H9 (cell line): ENCODE data around the gene HS3ST3B1. TPM values are rescaled to one million over a fixed set of nuclear protein-coding genes. Genes with fewer than 3 reads are reported as not detected.

Source experiments
- DNase-seq: peaks from one replicate; pipeline ENCODE4 v3.0.0-alpha.2; 2017
- H2AFZ ChIP-seq: one replicate; pipeline ENCODE4 v1.6.1; 2013; ENCODE audit warnings: mild to moderate bottlenecking, low read length, control low read depth, moderate library complexity
- H2AK5ac ChIP-seq: 2 replicates; pipeline ENCODE4 v1.6.1; 2013; ENCODE audit warnings: low read length, control low read depth, mixed read lengths; ENCODE audit not compliant: insufficient read length
- H2BK120ac ChIP-seq: one replicate; pipeline ENCODE4 v1.6.1; 2013; ENCODE audit warnings: low read depth, mild to moderate bottlenecking, low read length, control low read depth, inconsistent platforms; ENCODE audit not compliant: poor library complexity, severe bottlenecking
- H2BK12ac ChIP-seq: 2 replicates; pipeline ENCODE4 v1.6.1; 2013; ENCODE audit warnings: low read length, control low read depth, mixed read lengths, low read depth; ENCODE audit not compliant: insufficient read length
- H2BK15ac ChIP-seq: 2 replicates; pipeline ENCODE4 v1.6.1; 2013; ENCODE audit warnings: low read depth, low read length, control low read depth
- H2BK20ac ChIP-seq: one replicate; pipeline ENCODE4 v1.6.1; 2013; ENCODE audit warnings: low read depth, mild to moderate bottlenecking, low read length, control low read depth, inconsistent platforms; ENCODE audit not compliant: poor library complexity, severe bottlenecking
- H2BK5ac ChIP-seq: 2 replicates; pipeline ENCODE4 v1.6.1; 2013; ENCODE audit warnings: low read length, control low read depth, mixed read lengths; ENCODE audit not compliant: insufficient read length
- H3K14ac ChIP-seq: 2 replicates; pipeline ENCODE4 v1.6.1; 2013; ENCODE audit warnings: low read length, control low read depth; ENCODE audit not compliant: insufficient read depth
- H3K18ac ChIP-seq: 2 replicates; pipeline ENCODE4 v1.6.1; 2013; ENCODE audit warnings: low read depth, mild to moderate bottlenecking, mixed read lengths, low read length, control low read depth; ENCODE audit not compliant: insufficient read length
- H3K23ac ChIP-seq: 2 replicates; pipeline ENCODE4 v1.6.1; 2013; ENCODE audit warnings: low read length, control low read depth, mixed read lengths, low read depth; ENCODE audit not compliant: insufficient read length
- H3K23me2 ChIP-seq: 2 replicates; pipeline ENCODE4 v1.6.1; 2013; ENCODE audit warnings: low read depth, mild to moderate bottlenecking, mixed read lengths, low read length, control low read depth; ENCODE audit not compliant: insufficient read length, poor library complexity, severe bottlenecking
- H3K27ac ChIP-seq: 2 replicates; pipeline ENCODE4 v1.5.1; 2013; ENCODE audit warnings: low read length, control low read depth, mixed read lengths, low read depth; ENCODE audit not compliant: insufficient read length
- H3K27me3 ChIP-seq: 2 replicates; pipeline ENCODE4 v1.6.1; 2013; ENCODE audit warnings: low read length, control low read depth, inconsistent platforms; ENCODE audit not compliant: insufficient read depth
- H3K4ac ChIP-seq: 2 replicates; pipeline ENCODE4 v1.6.1; 2013; ENCODE audit warnings: low read depth, mild to moderate bottlenecking, control low read depth, inconsistent platforms, low read length, moderate library complexity
- H3K4me1 ChIP-seq: 2 replicates; pipeline ENCODE4 v1.6.1; 2013; ENCODE audit warnings: low read length, control low read depth, inconsistent platforms; ENCODE audit not compliant: insufficient read depth
- H3K4me2 ChIP-seq: 2 replicates; pipeline ENCODE4 v1.6.1; 2013; ENCODE audit warnings: low read length, control low read depth, mixed read lengths; ENCODE audit not compliant: insufficient read length, insufficient read depth
- H3K56ac ChIP-seq: 2 replicates; pipeline ENCODE4 v1.6.1; 2013; ENCODE audit warnings: low read depth, mild to moderate bottlenecking, mixed read lengths, low read length, control low read depth; ENCODE audit not compliant: insufficient read length
- H3K79me1 ChIP-seq: 2 replicates; pipeline ENCODE4 v1.6.1; 2013; ENCODE audit warnings: low read depth, mild to moderate bottlenecking, moderate library complexity, low read length, control low read depth, inconsistent platforms; ENCODE audit not compliant: insufficient read depth, poor library complexity, severe bottlenecking
- H3K79me2 ChIP-seq: 2 replicates; pipeline ENCODE4 v1.6.1; 2013; ENCODE audit warnings: low read length, control low read depth, inconsistent platforms; ENCODE audit not compliant: insufficient read depth
- H3K9ac ChIP-seq: 2 replicates; pipeline ENCODE4 v1.6.1; 2013; ENCODE audit warnings: low read length, control low read depth, mixed read lengths; ENCODE audit not compliant: insufficient read length; ENCODE audit errors: extremely low read depth
- H3K9me3 ChIP-seq: one replicate; pipeline ENCODE4 v1.6.1; 2013; ENCODE audit warnings: low read depth, low read length, inconsistent platforms; ENCODE audit not compliant: control insufficient read depth
- H3T11ph ChIP-seq: one replicate; pipeline ENCODE4 v1.6.1; 2013; ENCODE audit warnings: mild to moderate bottlenecking, low read length, control low read depth, inconsistent platforms
- H4K20me1 ChIP-seq: one replicate; pipeline ENCODE4 v1.6.1; 2013; ENCODE audit not compliant: control insufficient read depth, insufficient read length, insufficient read depth
- H4K5ac ChIP-seq: 2 replicates; pipeline ENCODE4 v1.6.1; 2013; ENCODE audit warnings: low read depth, mild to moderate bottlenecking, mixed read lengths, low read length, control low read depth; ENCODE audit not compliant: insufficient read length
- H4K8ac ChIP-seq: replicated peaks from 2 replicates; pipeline ENCODE4 v1.6.1; 2013; ENCODE audit warnings: low read length, control low read depth, mixed read lengths, low read depth; ENCODE audit not compliant: insufficient read length
- H4K91ac ChIP-seq: 2 replicates; pipeline ENCODE4 v1.6.1; 2013; ENCODE audit warnings: low read depth, mild to moderate bottlenecking, moderate library complexity, mixed read lengths, low read length, control low read depth; ENCODE audit not compliant: insufficient read length
- H3K27ac Mint-ChIP-seq, 3 experiments: 2 replicates in 2 of 3; 3 replicates in 1 of 3; pipeline ENCODE4 v1.8.0; 2020 to 2021; ENCODE audit warnings: mixed read lengths in 3 of 3, mild to moderate bottlenecking in 1 of 3, moderate library complexity in 1 of 3
- H3K27me3 Mint-ChIP-seq: 2 replicates; pipeline ENCODE4 v1.8.0; 2021; ENCODE audit warnings: low read depth, mild to moderate bottlenecking, moderate library complexity, mixed read lengths
- H3K36me3 Mint-ChIP-seq, 3 experiments: 2 replicates in 2 of 3; 3 replicates in 1 of 3; pipeline ENCODE4 v1.8.0; 2020 to 2021; ENCODE audit warnings: low read depth in 3 of 3, mixed read lengths in 3 of 3; ENCODE audit not compliant: insufficient read depth in 1 of 3
- H3K4me1 Mint-ChIP-seq, 2 experiments: 2 replicates each; pipeline ENCODE4 v1.8.0; 2020; ENCODE audit warnings: mixed read lengths in 2 of 2
- H3K4me3 Mint-ChIP-seq, 2 experiments: 2 replicates in 1 of 2; 3 replicates in 1 of 2; pipeline ENCODE4 v1.8.0; 2020 to 2021; ENCODE audit warnings: mild to moderate bottlenecking in 2 of 2, mixed read lengths in 2 of 2, moderate library complexity in 1 of 2
- H3K9me3 Mint-ChIP-seq, 2 experiments: 2 replicates in 1 of 2; 3 replicates in 1 of 2; pipeline ENCODE4 v1.8.0; 2020; ENCODE audit warnings: mild to moderate bottlenecking in 2 of 2, mixed read lengths in 2 of 2, moderate library complexity in 1 of 2
- WGBS: extraction: QIAGEN DNeasy Blood & Tissue Kit; methylation state at CpG from one replicate; pipeline ENCODE4 v1.1.7; 2013; ENCODE audit warnings: missing lambda C conversion rate, low lambda C conversion rate, mixed read lengths; ENCODE audit not compliant: insufficient read length; ENCODE audit errors: extremely low coverage; 5-methylcytosine and 5-hydroxymethylcytosine counted together
- total RNA-seq: library from RNA; stranded (reverse); gene quantifications from 2 replicates; pipeline ENCODE4 v1.2.1, GENCODE V29; 2021
- TF ChIP-seq, protein P1 (sequence below): fragments of 200-600 bp; sonication (generic); conservative IDR thresholded peaks from 3 replicates; pipeline ENCODE4 v1.8.0; 2021; ENCODE audit warnings: antibody characterized with exemption, mild to moderate bottlenecking

The HS3ST3B1 gene
- total RNA-seq, 1 experiment from 2014 or later: 2.8 TPM

DNA sequence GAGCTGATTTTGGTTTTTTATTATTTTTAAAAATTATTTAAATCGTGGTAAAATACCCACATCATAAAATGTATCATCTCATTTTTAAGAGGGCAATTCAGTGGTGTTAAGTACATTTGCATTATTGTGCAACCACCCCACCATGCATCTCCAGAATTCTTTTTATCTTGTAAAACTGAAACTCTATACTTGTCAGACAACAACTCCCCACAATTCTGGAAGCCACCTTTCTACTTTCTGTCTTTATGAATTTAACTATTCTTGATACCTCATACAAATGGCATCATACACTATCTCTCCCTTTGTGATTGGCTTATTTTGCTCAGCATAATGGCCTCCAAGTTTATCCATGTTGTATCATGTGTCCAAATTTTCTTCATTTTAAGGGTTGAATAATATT lies 97.9 kb downstream of the HS3ST3B1 start:
- no peak overlapping the region for H3K23ac ChIP-seq
- H3T11ph ChIP-seq: no peak overlapping the region
- Mint-ChIP-seq H3K9me3 (peaks cover 27 to 28% of the 10 kb centered on the region in 2 experiments), H3K27me3 (no peaks in the 10 kb centered on the region), H3K4me1 (peaks cover 0 to 7% of the 10 kb centered on the region in 2 experiments; a peak in 2 of 4 replicates), H3K36me3 (peaks cover 16 to 30% (median 21%) of the 10 kb centered on the region in 3 experiments), H3K4me3 (no peak overlapping the region), H3K27ac (no peak overlapping the region)
- no peak overlapping the region for H2BK5ac ChIP-seq
- no peak overlapping the region for H3K56ac ChIP-seq
- H3K4me1 ChIP-seq: no peaks in the 10 kb centered on the region
- H2BK15ac ChIP-seq: no peak overlapping the region
- H3K9me3 ChIP-seq: no peaks in the 10 kb centered on the region
- H2AK5ac ChIP-seq: no peak overlapping the region
- DNase-seq: no peak
- H3K9ac ChIP-seq: no peak overlapping the region
- H4K91ac ChIP-seq: no peak overlapping the region
- H3K14ac ChIP-seq: no peak overlapping the region
- H4K8ac ChIP-seq: no peak overlapping the region
- TF ChIP-seq, protein P1, sequence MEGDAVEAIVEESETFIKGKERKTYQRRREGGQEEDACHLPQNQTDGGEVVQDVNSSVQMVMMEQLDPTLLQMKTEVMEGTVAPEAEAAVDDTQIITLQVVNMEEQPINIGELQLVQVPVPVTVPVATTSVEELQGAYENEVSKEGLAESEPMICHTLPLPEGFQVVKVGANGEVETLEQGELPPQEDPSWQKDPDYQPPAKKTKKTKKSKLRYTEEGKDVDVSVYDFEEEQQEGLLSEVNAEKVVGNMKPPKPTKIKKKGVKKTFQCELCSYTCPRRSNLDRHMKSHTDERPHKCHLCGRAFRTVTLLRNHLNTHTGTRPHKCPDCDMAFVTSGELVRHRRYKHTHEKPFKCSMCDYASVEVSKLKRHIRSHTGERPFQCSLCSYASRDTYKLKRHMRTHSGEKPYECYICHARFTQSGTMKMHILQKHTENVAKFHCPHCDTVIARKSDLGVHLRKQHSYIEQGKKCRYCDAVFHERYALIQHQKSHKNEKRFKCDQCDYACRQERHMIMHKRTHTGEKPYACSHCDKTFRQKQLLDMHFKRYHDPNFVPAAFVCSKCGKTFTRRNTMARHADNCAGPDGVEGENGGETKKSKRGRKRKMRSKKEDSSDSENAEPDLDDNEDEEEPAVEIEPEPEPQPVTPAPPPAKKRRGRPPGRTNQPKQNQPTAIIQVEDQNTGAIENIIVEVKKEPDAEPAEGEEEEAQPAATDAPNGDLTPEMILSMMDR: no peak
- H2BK20ac ChIP-seq: no peak overlapping the region
- H2BK120ac ChIP-seq: no peak overlapping the region
- H3K79me2 ChIP-seq: no peaks in the 10 kb centered on the region
- no peaks in the 10 kb centered on the region for H3K27me3 ChIP-seq
- H4K5ac ChIP-seq: no peak overlapping the region
- no peaks in the 10 kb centered on the region for H3K23me2 ChIP-seq
- H4K20me1 ChIP-seq: no peaks in the 10 kb centered on the region
- H3K18ac ChIP-seq: no peak overlapping the region
- no peak overlapping the region for H3K4ac ChIP-seq
- H2BK12ac ChIP-seq: no peak overlapping the region
- no CpG with 5 or more reads among the region's 1 CpG for WGBS
- no peaks in the 10 kb centered on the region for H3K79me1 ChIP-seq
- H2AFZ ChIP-seq: no peak overlapping the region
- no peak overlapping the region for H3K4me2 ChIP-seq
- no peak overlapping the region for H3K27ac ChIP-seq

Other genes with a start within 250 kb of the HS3ST3B1 start
- gene COX10, start 231.6 kb upstream of the HS3ST3B1 start, total RNA-seq: 20.6 TPM in 2 replicates
- gene CDRT15, start 64.2 kb upstream of the HS3ST3B1 start, total RNA-seq: not detected in 2 replicates